HG02610 (cell line): ENCODE results near the gene CKAP4.

Experiments
- ATAC-seq: cut with Tn5 transposase; IDR thresholded peaks from one replicate; pipeline ENCODE4 v1.9.1; 2021; ENCODE audit warnings: mild to moderate bottlenecking, moderate library complexity; ENCODE audit not compliant: unreplicated experiment

The CKAP4 gene

GRCh38 chr12:106205208-106206069, 42.4 kb downstream of the CKAP4 start:
- no peak for ATAC-seq

- no peak for ATAC-seq
These were observed 43.5 kb downstream of the CKAP4 start for GRCh38 chr12:106204312-106204711.

GRCh38 chr12:106197906-106198623, 49.8 kb downstream of the CKAP4 start:
- no peak for ATAC-seq

GRCh38 chr12:106195621-106196027, 52.2 kb downstream of the CKAP4 start:
- no peak for ATAC-seq

DNA sequence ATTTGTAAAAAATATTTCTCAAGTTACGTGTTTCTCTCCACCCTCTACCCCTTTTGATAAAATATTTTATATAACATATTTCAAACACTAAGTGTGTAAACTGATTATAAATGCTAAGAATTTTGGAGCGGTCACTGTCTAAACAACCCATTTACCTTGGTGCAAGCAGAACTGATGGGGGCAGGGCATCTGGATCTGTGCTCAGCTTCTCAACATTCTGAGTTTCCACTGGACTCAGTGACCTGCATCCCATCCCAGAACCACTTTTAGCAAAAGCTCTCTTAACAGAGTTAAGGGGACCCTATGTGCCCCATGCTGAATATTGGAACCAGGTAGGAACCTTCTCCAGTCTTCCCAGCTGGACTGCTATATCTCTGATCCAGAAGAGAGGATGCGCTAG, 53.5 kb downstream of the CKAP4 start:
- ATAC-seq: no peak

- ATAC-seq: no peak
These were observed 54.2 kb downstream of the CKAP4 start for GRCh38 chr12:106193394-106194215.

GRCh38 chr12:106192659-106193393, 55.0 kb downstream of the CKAP4 start:
- no peak for ATAC-seq

- ATAC-seq: no peak
These were observed 57.2 kb downstream of the CKAP4 start for GRCh38 chr12:106190581-106190980.

DNA sequence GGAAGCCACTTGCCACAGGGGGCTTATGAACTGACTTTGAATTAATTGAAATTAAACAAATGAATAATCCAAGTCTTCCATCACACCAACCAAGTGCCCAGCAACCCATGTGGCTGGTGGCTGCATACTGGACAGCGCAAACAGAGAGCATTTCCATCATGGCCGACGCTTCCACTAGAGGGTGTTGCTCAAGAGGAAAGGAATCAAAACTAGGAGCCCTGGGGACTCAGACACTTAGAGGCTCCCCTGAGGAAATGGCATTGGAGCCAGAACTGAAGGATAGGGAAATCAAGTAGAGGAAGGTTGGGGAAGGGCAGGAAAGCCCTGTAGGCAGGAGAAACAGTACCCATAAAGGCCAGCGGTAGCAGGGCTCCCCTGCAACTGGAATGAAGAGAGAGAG, 58.5 kb downstream of the CKAP4 start:
- ATAC-seq: no peak

DNA sequence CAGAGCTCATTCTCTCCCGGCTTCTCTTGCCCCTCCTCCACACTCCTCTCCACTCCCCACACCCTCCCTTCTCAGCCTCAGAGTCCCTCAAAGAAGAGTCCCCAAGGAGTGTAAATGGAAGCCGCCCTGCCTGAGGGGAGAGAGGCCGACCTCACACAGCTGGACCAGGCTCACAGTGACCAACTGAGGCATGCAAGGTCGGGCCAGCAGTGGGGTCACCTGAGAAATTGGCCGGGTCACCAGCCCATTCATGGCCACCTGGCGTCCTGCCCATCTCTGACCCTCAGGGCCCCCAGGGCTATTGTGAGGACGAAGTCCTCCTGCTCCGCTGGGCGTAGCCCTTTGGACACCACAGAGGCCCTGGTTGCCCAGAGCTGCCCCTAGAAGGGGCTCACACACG, 59.6 kb downstream of the CKAP4 start:
- ATAC-seq: no peak
